Esophagus muscularis mucosa (tissue), 3 donors: Measurements from ENCODE around the gene AUH.

ENCODE experiments used
- POLR2AphosphoS5 ChIP-seq, 2 donors: sonication (generic); formaldehyde crosslinking; IDR thresholded peaks; one replicate each; pipeline ENCODE4 v1.6.1; 2017; ENCODE audit warnings: antibody characterized with exemption in 2 of 2
- TF ChIP-seq, protein P1 (sequence below), 3 experiments: fragments of 200-600 bp in 2 of 3; fragments of 450-650 bp in 1 of 3; sonication (generic) in 2 of 3; IDR thresholded peaks; one replicate each; pipeline ENCODE4 v1.5.1; 2017 to 2019; ENCODE audit warnings: antibody characterized with exemption in 3 of 3, mild to moderate bottlenecking in 2 of 3, moderate library complexity in 1 of 3

DNA sequence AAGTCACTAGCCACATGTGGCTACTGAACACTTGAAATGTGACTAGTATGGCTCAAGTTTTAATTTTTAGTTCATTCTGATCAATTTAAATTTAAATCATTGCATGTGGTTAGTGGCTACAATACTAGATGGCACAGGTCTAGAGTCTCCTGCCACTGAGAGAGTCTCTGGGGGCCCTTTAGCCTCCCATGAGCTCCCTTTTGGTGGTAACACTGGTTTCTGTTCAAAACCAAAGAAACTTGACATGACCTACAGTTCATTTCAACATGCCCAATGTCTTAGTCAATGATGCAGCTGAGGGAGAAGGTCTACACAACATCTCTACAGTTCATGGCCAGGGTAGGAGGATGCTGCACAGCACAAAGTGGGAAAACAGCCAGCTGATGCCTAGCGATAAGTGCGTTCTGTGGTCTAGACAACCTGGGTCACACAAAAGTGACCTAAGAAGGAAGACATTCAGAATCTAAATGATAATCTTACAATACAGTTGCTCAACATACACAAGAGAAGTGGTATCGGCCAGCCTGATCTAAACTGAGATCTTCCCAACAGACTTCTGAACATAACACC, 121.0 kb downstream of the AUH start:
- TF ChIP-seq, protein P1, sequence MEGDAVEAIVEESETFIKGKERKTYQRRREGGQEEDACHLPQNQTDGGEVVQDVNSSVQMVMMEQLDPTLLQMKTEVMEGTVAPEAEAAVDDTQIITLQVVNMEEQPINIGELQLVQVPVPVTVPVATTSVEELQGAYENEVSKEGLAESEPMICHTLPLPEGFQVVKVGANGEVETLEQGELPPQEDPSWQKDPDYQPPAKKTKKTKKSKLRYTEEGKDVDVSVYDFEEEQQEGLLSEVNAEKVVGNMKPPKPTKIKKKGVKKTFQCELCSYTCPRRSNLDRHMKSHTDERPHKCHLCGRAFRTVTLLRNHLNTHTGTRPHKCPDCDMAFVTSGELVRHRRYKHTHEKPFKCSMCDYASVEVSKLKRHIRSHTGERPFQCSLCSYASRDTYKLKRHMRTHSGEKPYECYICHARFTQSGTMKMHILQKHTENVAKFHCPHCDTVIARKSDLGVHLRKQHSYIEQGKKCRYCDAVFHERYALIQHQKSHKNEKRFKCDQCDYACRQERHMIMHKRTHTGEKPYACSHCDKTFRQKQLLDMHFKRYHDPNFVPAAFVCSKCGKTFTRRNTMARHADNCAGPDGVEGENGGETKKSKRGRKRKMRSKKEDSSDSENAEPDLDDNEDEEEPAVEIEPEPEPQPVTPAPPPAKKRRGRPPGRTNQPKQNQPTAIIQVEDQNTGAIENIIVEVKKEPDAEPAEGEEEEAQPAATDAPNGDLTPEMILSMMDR (IDR thresholded peaks at IDR 0.05): no peak
- TF ChIP-seq POLR2AphosphoS5 (IDR thresholded peaks at IDR 0.05): no peak
